Activated CD8-positive, alpha-beta memory T cell treated with anti-CD3 and anti-CD28 coated beads, Interleukin-2, amount 50 U/mL, for 1 hour (primary cell): ENCODE results near the gene NEK11.
"Not testable (repeated sequence)": the region's sequence is repeated elsewhere in the genome, so short reads cannot be mapped to it uniquely, and the experiment has no call there.

Source experiments
- DNase-seq: peaks from one replicate; pipeline ENCODE4 v3.0.0-alpha.2; 2020; ENCODE audit errors: extremely low read depth

The NEK11 gene

DNA sequence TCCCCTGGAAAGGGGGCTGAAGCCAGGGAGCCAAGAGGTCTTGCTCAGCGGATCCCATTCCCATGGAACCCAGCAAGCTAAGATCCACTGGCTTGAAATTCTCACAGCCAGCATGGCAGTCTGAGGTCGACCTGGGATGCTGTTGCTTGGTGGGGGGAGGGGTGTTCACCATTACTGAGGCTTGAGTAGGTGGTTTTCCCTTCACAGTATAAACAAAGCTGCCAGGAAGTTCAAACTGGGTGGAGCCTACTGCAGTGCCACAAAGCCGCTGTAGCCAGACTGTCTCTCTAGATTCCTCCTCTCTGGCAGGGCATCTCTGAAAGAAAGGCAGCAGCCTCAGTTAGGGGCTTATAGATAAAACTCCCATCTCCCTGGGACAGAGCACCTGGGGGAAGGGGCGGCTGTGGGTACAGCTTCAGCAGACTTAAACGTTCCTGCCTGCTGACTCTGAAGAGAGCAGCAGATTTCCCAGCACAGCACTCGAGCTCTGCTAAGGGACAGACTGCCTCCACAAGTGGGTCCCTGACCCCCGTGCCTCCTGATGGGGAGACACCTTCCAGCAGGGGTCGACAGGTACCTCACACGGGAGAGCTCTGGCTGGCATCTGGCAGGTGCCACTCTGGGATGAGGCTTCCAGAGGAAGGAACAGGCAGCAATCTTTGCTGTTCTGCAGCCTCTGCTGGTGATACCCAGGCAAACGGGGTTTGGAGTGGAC, 15.8 kb downstream of the NEK11 start:
- not testable (repeated sequence) for DNase-seq

DNA sequence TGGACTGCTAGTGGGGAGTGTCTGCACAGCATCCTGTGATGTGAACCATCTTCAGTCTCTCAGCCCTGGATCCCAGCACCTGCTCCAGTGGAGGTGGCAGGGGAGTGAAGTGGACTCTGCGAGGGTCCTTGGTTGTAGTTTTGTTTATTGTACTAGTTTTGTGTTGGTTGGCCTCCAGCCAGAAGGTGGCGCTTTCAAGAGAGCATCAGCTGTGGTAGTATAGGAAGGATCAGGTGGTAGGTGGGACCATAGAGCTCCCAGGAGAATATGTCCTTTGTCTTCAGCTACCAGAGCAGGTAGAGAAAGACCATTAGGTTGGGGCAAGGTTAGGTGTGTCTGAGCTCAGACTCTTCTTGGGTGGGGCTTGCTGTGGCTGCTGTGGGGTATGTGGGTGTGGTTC, 20.9 kb downstream of the NEK11 start:
- DNase-seq: no peak

- DNase-seq: no peak
These were observed 21.4 kb downstream of the NEK11 start for GRCh38 chr3:131048030-131048429.

GRCh38 chr3:131050001-131050400, 23.3 kb downstream of the NEK11 start:
- no peak for DNase-seq

- no peak for DNase-seq
These were observed 26.6 kb downstream of the NEK11 start for GRCh38 chr3:131053043-131053859.

DNA sequence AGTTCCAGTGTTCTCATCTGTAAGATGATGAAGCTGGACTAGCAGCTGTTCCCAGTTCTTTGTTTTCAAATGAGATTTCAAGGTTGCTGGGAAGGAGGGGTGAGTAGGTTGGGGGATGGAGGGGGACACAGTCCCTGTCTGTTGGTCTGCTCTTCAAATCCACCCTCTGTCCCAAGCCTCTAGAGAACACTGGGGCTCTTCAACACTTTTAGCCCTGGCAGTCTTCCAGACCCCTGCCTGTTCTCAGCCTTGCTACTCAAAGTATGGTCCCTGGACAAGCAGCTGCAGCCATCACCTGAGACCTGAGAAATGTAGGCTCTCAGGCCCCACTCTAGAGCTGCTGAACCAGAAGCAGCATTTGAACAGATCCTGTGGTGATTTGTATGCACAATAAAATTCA, 41.3 kb downstream of the NEK11 start:
- DNase-seq: no peak

DNA sequence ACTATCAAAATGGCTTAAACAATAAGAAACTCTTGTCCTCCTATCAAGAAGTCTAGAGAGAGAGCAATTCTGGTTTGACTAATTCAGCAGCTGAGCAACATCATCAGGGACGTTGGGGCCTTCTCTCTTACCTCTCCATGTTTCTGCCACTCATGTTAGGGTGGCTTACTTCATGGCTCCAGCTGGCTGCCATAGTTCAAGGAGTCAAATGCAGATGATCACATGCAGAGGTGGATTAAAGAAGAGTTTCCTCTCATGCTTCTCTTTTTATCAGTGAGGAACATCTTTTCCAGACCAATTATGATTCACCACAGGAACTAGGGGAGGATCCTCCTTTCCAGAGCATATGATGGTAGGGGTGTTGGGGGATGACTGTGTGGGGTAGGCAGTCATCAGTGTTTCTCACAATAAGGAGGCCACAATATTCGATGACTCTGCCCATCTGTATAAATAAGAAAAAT, 45.5 kb downstream of the NEK11 start:
- no peak for DNase-seq

DNA sequence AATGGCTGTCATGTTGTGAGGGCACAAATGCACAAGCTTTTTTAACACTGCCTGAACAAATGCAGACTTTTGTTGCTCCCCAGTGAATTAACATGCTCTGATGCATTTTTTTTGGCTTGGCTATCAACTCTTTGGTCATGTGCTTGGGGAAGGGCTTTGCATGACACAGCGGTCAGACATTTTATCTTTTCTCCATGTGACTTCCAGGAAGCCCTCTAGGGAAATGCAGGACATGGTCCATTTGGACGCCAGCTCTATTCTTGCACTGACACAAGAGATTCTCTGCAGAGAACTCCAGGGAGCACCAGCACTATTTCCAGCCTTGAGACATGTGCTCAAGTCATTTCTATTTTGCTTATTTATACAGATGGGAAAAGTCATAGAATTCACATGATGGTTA, 46.2 kb downstream of the NEK11 start:
- no peak for DNase-seq

DNA sequence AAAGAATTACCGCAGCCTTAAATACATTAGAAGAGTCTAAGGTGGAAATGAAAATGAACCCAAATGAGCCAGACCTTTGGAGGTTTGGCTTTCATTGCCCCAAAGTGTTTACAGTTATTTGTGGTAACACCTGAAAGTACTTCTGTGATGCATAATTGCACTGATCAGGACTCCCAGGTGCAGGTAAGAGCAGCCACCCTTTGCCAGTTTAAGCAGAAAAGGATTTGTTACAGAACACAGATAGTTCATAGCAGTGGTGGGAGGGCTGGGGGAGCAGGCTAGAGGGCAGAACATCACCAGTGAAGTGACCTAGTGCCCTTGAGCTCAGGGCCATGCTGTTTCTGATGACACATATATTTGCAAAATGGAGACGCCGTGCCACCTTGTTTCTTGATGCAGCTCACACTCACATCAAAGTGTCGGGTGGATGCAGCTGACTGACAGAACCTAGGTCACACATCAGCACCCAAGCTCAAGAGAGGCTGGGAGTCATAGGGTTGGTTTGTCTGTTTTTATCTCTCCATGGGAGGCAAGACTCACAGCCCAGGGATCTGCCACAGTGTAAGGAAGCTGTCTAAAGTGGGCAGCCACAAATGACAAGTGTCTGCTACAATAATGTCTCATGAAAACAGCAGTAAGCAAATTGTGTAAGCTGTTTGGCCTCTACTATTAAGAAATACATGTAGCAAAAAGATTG, 49.1 kb downstream of the NEK11 start:
- DNase-seq: no peak

DNA sequence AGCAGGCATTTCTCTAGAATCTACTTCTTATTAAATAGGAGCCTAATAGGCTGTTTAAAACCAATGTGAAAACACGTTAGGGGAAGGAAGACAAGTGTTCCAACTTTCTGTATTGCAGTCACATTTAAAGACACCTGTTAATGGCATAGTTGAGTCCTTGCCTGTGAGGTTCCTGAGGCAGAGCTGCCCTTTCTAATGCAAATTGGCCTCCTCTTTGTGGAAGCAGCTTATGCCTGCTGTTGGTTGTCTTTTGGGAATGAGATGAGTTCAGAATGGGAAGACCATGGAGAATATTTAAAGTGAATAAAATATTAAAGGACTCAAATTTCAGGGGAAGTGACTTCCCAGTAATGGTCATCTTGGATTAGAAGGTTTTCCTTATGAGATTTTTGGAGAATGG, 51.2 kb downstream of the NEK11 start:
- DNase-seq: no peak

DNA sequence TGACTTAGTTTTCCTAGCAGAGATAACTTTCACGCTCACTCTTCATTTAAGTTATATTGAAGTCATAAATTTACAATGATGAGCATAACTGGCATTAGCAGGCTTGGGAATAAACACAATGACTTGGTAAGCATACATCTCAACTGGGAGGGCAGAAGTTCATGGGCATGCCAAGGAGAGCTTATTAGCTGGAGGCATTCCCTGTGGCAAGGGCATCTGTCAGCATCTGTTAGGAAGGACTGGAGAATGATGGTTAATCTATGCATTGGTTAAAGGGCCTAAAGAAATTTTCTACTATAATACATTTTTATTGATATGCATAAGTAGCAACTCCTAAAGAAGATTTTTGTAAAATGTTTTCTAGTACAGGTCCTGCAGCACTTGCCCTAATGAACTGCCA, 52.4 kb downstream of the NEK11 start:
- no peak for DNase-seq

DNA sequence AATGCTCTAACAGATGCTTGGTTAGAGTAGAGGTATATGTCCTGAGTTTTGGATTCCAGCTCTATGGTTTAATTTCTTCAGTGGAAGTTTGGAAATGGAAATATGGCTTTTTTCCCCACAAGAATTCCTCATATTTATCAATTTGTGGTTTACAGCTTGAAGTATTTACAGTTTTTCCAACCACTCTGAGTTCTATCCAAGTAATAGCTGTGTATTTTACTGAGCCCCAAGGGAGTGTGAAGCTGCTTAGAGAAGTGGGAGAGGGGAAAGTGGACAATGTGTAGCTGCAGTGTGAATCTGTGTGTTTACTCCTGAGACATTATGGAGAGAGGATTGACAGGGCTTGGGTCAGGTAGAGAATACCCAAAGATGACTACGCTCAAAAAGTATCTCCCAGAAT, 54.5 kb downstream of the NEK11 start:
- no peak for DNase-seq

- DNase-seq: no peak
These were observed 55.6 kb downstream of the NEK11 start for GRCh38 chr3:131082246-131082645.

GRCh38 chr3:131082871-131083863, 56.5 kb downstream of the NEK11 start:
- no peak for DNase-seq

GRCh38 chr3:131091768-131092167, 65.1 kb downstream of the NEK11 start:
- no peak for DNase-seq

DNA sequence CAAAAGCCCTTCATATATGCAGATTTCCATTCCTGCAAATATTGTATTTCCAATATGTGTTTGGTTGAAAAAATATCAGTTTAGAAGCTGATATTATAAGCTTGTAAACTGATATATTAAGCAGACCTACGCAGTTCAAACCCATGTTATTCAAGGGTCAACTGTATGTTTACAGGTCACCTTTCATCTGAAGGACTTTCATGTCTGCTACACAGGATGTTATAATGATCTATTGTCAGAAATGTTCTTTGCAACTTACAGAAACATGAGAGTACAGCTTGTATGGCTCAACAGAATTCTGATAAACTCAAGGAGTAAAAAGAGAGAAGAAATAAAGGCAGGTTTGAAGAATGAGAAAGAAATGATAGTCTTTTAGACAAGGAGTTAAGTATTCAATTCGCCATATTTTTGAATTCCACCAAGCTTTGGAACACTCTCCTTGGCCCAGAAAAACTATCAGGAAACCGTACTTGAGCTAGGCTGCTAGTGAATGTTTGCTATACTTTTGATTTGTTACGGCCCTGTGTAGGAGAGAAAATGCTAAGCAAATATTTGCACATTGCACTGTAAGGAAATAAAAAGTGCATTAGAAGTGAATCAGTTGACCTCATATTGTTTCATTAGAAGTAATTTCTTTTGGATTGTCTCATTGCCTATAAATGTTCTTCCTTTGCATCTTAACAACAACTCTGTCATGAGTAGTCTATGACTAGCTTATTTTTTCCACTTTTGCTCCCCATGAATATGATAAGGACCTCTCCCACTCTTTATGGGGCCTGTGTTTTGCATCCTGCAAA, 81.2 kb downstream of the NEK11 start:
- DNase-seq: no peak

- DNase-seq: no peak
These were observed 82.5 kb downstream of the NEK11 start for GRCh38 chr3:131109156-131109555.

DNA sequence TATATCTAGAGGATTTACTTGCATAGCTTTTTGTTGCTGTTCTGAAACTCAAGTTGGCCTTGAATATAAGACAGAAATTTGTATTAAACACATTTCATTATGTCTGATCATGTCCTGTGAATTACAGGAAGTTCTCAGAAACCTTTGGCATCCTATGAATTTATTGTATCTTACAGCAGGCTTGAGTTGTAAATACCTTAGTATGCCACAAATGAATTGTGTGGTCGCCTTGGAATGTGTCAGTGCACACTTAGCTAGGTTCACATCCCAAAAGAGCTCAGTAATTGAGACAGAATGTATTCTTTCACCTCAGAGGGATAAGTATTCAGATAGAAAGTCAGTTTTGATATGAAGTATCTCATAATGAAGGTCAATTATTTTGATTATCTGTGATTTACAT, 83.4 kb downstream of the NEK11 start:
- DNase-seq: no peak

GRCh38 chr3:131114256-131114655, 87.6 kb downstream of the NEK11 start:
- DNase-seq: no peak

- DNase-seq: no peak
These were observed 99.0 kb downstream of the NEK11 start for GRCh38 chr3:131125684-131126083.

- no peak for DNase-seq
These were observed 114.2 kb downstream of the NEK11 start for GRCh38 chr3:131140891-131141290.
